Hepatocyte (in vitro differentiated cells): ENCODE results near the gene ATAD2B. TPM values are rescaled to one million over a fixed set of nuclear protein-coding genes. Genes with fewer than 3 reads are reported as not detected.

Source experiments
- DNase-seq: peaks from one replicate; pipeline ENCODE4 v3.0.0-alpha.2; 2016; ENCODE audit warnings: low spot score
- H2AFZ ChIP-seq: fragments of 200-600 bp; sonication (generic); 2 replicates; pipeline ENCODE4 v1.6.0; 2016; ENCODE audit warnings: antibody characterized with exemption, mild to moderate bottlenecking
- H3K27ac ChIP-seq: fragments of 200-600 bp; sonication (generic); 2 replicates; pipeline ENCODE4 v1.5.1; 2016; ENCODE audit warnings: mild to moderate bottlenecking
- H3K27me3 ChIP-seq: fragments of 200-600 bp; sonication (generic); 2 replicates; pipeline ENCODE4 v1.6.1; 2016
- H3K36me3 ChIP-seq: fragments of 200-600 bp; sonication (generic); replicated peaks from 2 replicates; pipeline ENCODE4 v1.5.1; 2016; ENCODE audit warnings: low read depth; ENCODE audit not compliant: insufficient read depth
- H3K4me1 ChIP-seq: fragments of 200-600 bp; sonication (generic); 2 replicates; pipeline ENCODE4 v1.5.1; 2016; ENCODE audit warnings: mild to moderate bottlenecking, moderate library complexity; ENCODE audit not compliant: insufficient read depth
- H3K4me2 ChIP-seq: fragments of 200-600 bp; sonication (generic); 2 replicates; pipeline ENCODE4 v1.6.0; 2016
- H3K4me3 ChIP-seq: fragments of 200-600 bp; sonication (generic); 2 replicates; pipeline ENCODE4 v1.5.1; 2016; ENCODE audit warnings: mild to moderate bottlenecking
- H3K79me2 ChIP-seq: fragments of 200-600 bp; sonication (generic); 2 replicates; pipeline ENCODE4 v1.6.0; 2017; ENCODE audit warnings: mild to moderate bottlenecking
- H3K9me2 ChIP-seq: fragments of 200-600 bp; sonication (generic); replicated peaks from 2 replicates; pipeline ENCODE4 v1.6.0; 2017; ENCODE audit warnings: mild to moderate bottlenecking; ENCODE audit not compliant: insufficient read depth
- H3K9me3 ChIP-seq: fragments of 200-600 bp; sonication (generic); 2 replicates; pipeline ENCODE4 v1.5.1; 2016; ENCODE audit warnings: low read depth, mild to moderate bottlenecking
- H4K20me1 ChIP-seq: fragments of 200-600 bp; sonication (generic); 2 replicates; pipeline ENCODE4 v1.6.0; 2016; ENCODE audit warnings: mild to moderate bottlenecking; ENCODE audit not compliant: insufficient read depth, poor library complexity, severe bottlenecking
- CTCF ChIP-seq: fragments of 200-600 bp; sonication (generic); IDR thresholded peaks from 2 replicates; pipeline ENCODE4 v1.5.1; 2016; ENCODE audit warnings: antibody characterized with exemption, mild to moderate bottlenecking; ENCODE audit not compliant: poor library complexity
- EZH2 ChIP-seq: fragments of 200-600 bp; sonication (generic); IDR thresholded peaks from 2 replicates; pipeline ENCODE4 v1.6.1; 2016; ENCODE audit warnings: antibody characterized with exemption, mild to moderate bottlenecking, borderline replicate concordance
- EZH2phosphoT487 ChIP-seq: fragments of 200-600 bp; sonication (generic); IDR thresholded peaks from one replicate; pipeline ENCODE4 v1.6.1; 2018; ENCODE audit warnings: antibody characterized with exemption, mild to moderate bottlenecking, low read depth, moderate library complexity; ENCODE audit not compliant: unreplicated experiment, severe bottlenecking
- WGBS: methylation state at CpG from one replicate; pipeline ENCODE4 v1.1.6; 2016; ENCODE audit warnings: low lambda C conversion rate; ENCODE audit errors: missing lambda C conversion rate; 5-methylcytosine and 5-hydroxymethylcytosine counted together
- polyA plus RNA-seq: library from polyadenylated mRNA; unstranded; fragments of >200 nt; fragmentation: Nextera tagmentation; extraction: Ambion mirVana; gene quantifications from 2 replicates; pipeline ENCODE4 v1.2.1, GENCODE V29; 2016
- total RNA-seq: library from RNA; depleted of rRNA; stranded (reverse); fragments of >200 nt; gene quantifications from 2 replicates; pipeline ENCODE4 v1.2.3, GENCODE V29; 2014

The ATAD2B gene
- total and polyA plus RNA-seq, 2 experiments from 2014 or later: 6.1 to 17.1 TPM

GRCh38 chr2:23806665-23807249 is 120.2 kb downstream of the ATAD2B start:
- Histone ChIP-seq H3K4me1 (peaks cover 7% of the 10 kb centered on the region), H3K4me3 (no peak overlapping the region), H4K20me1 (no peaks in the 10 kb centered on the region), H3K4me2 (no peak overlapping the region), H3K9me2 (no peaks in the 10 kb centered on the region), H3K79me2 (no peaks in the 10 kb centered on the region), H3K27ac (no peak overlapping the region), H2AFZ (no peak overlapping the region), H3K36me3 (no peaks in the 10 kb centered on the region), H3K27me3 (no peaks in the 10 kb centered on the region), H3K9me3 (no peaks in the 10 kb centered on the region)
- WGBS: 91% methylated on average over 1 of the region's 1 CpG
- TF ChIP-seq EZH2phosphoT487 (no peak), CTCF (no peak), EZH2 (no peak)
- DNase-seq: no peak

DNA sequence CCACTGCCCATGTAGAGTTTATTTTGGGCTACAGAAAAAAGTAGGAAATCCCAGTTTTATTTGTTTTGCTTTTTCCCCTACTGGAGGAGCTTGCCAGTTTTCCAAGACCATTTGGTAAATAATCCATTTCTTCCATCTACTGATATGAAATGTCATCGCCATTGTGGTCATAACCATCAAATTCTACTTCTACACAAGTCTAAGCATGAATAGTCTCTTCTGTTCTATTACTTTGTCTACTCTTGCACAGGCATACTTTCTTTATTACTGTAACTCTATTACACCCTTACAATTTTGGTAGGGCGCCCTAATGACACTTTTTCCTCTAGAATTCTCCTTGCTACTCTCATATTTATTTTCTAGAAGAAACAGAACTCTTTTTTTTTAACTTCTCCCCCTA is 120.7 kb downstream of the ATAD2B start:
- no peak overlapping the region for H2AFZ ChIP-seq
- H3K4me3 ChIP-seq: no peak overlapping the region
- no peaks in the 10 kb centered on the region for H3K9me3 ChIP-seq
- H3K79me2 ChIP-seq: no peaks in the 10 kb centered on the region
- no peak overlapping the region for H3K4me2 ChIP-seq
- TF ChIP-seq EZH2phosphoT487 (no peak), EZH2 (no peak), CTCF (no peak)
- H3K9me2 ChIP-seq: no peaks in the 10 kb centered on the region
- no peak overlapping the region for H3K27ac ChIP-seq
- no peak for DNase-seq
- 50% methylated on average over 2 of the region's 2 CpGs for WGBS
- H3K27me3 ChIP-seq: no peaks in the 10 kb centered on the region
- H4K20me1 ChIP-seq: no peaks in the 10 kb centered on the region
- peaks cover 7% of the 10 kb centered on the region for H3K4me1 ChIP-seq
- no peaks in the 10 kb centered on the region for H3K36me3 ChIP-seq

DNA sequence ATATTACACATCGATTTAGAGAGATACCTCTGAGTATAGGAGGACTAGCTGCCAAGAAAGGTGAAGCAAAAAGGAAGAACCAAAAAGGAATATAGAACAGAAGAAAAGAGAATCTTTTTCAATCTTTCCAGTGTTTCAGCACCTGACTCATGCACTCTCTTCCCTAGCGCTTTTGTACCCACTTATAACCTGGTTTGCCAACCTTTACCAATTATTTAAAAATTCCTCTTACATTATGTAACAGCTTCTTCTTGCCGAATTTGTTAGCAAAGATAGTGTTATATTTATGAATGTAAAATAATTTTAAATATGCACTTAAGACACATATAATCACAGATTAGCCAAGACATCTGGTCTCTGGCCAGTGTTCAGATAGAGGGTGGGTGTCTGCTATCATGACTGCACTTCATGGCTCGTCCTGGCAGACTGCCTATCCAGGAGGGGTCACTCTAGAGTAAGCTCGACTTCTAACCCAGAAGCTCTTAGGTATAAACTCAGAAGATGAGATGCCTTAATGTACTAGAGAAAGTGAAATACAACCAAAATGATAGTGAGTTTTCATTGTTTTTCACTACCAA is 122.9 kb downstream of the ATAD2B start:
- Histone ChIP-seq H3K36me3 (no peaks in the 10 kb centered on the region), H3K9me2 (no peaks in the 10 kb centered on the region), H3K9me3 (no peaks in the 10 kb centered on the region), H4K20me1 (no peaks in the 10 kb centered on the region), H3K4me1 (peaks cover 7% of the 10 kb centered on the region), H2AFZ (no peak overlapping the region), H3K27ac (no peak overlapping the region), H3K27me3 (no peaks in the 10 kb centered on the region), H3K4me2 (no peak overlapping the region), H3K79me2 (no peaks in the 10 kb centered on the region), H3K4me3 (no peak overlapping the region)
- 62% methylated on average over 5 of the region's 5 CpGs for WGBS
- peak; percentile 26 for DNase-seq
- TF ChIP-seq EZH2phosphoT487 (no peak), CTCF (peak; percentile 28)
